HG03575 (cell line): Measurements from ENCODE around the gene PLA2G6.

ENCODE experiments used
- ATAC-seq: cut with Tn5 transposase; IDR thresholded peaks from one replicate; pipeline ENCODE4 v1.9.1; 2021; ENCODE audit not compliant: unreplicated experiment, insufficient number of reproducible peaks, low FRiP score; ENCODE audit errors: extremely low read depth

Gene PLA2G6

DNA sequence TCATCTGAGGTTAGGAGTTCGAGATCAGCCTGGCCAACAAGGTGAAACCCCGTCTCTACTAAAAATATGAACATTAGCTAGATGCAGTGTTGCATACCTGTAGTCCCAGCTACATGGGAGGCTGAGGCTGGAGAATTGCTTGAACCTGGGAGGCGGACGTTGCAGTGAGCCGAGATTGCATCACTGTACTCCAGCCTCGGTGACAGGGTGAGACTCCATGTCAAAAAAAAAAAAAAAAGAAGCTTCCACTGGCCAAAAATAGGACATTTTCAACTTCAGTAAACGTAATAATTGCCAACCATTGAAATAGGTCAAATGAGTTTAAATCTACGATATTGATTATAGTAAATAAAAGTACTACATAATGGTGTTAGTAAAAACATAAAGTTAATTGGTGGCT, 78.0 kb downstream of the PLA2G6 start:
- no peak for ATAC-seq

DNA sequence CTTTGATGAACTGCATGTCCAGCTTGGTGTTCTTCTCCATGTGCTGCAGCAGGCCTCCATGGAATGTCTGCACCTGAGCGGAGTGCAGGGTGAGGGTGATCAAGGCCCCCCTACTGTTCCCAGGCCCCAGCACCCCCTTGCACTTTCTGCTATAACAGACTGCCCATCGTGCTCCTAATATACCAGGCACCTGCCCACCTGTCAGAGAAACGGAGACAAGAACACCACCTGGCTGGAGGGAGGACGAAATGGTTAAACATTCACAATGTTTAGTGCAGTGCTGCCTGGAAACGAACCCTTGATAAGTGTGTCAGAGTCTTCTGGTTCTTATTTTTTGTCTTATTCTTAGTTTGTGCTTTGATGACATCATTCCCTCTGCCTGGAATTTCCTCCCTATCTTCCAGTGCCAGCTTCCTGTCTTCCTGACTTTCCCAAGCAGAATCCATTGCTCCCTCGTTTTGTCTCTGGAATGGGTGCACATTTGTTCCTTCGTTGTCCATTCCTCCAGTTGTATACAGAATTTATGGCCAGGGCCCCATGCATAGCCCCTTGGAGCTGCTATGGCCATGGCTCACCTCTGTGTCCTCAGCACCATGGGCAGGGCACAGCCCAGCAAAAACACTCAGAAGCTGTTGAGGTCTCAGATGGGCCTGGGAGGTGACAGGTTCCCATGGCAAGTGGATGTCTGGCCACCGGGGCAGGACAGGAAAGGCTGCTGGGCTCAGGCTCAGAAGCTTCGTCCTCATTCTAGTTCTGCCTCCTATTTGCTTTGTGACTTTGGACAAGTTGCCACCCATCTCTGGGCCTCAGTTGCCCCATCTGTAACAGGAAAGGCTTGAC, 83.0 kb downstream of the PLA2G6 start:
- ATAC-seq, result no peak

DNA sequence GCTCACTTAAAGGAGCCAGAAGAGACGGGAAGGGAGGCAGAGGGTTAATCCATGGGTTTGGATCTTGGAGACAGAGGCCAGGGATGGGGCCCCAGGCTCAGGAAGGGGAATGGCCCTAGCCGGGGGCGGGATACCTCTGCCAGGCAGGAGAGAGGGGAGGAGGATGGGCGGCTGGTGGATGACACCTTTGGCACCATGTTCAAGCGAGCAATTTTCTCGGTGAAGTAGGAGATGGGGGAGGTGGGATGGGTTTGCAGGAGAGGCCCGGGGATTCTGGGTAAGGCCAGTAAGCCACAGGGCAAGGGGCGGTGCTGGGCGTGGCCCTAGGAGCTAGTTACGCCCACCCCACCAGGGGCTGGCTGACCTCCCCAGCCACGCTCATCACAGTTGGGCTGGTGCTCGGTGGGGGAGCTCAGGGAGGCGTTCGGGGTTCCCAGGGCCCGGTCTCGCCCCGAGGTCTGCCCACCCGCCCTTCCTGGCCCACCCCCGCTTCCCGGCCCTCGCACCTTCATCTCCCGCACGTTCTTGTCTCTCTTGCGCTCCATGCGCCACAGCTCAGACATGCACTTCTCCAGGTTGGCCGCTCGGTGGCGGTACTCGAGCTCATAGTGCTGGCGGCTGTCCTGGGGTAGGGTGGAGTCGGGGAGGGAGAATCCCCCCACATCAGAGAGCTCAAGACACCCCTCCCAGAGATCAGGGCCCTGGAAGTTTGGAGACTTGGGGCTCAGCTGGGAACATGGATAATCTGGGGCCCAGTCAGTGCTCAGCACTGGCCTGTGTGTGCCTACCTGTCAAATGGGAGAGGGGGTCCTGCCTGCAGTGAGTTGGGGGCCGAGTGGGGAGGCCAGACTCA, 83.8 kb downstream of the PLA2G6 start:
- no peak for ATAC-seq

DNA sequence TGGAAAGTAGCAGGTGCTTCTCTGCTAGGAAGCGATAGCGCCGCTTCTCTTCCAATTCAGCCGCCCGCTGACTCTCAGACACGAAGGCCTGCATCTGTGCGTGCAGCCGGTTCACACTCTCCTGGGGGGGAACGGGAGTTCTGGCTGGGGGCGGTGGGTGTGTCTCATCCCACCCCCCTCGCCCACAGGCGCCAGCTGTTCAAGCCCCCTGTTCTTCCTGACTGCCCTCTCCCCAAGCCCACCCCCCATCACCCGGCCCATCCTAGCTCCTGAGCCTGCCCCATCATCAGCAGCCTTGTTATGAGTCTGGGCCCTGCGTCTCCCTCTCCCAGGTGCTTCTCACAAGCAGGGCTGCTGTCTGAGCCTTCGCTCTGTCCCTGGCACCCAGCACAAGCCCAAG, 84.6 kb downstream of the PLA2G6 start:
- no peak for ATAC-seq

DNA sequence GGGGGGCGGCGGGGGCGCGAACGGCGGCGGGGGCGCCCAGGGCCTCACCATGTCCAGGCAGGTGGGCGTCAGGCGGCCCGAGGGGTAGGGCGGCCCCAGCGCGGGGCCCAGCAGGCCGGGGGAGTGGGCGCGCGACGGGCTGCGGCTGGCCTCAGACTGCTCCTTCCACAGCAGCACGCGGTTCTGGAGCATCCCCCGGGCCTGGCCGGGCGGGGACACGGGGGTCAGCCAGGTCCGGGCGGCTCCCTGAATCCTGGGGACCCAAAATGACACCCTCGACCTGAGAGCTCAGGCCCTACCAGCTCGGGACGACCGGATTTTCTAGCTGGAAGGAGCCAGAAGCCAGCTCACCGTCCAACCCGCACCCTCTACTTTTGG, 92.2 kb downstream of the PLA2G6 start:
- no peak for ATAC-seq

DNA sequence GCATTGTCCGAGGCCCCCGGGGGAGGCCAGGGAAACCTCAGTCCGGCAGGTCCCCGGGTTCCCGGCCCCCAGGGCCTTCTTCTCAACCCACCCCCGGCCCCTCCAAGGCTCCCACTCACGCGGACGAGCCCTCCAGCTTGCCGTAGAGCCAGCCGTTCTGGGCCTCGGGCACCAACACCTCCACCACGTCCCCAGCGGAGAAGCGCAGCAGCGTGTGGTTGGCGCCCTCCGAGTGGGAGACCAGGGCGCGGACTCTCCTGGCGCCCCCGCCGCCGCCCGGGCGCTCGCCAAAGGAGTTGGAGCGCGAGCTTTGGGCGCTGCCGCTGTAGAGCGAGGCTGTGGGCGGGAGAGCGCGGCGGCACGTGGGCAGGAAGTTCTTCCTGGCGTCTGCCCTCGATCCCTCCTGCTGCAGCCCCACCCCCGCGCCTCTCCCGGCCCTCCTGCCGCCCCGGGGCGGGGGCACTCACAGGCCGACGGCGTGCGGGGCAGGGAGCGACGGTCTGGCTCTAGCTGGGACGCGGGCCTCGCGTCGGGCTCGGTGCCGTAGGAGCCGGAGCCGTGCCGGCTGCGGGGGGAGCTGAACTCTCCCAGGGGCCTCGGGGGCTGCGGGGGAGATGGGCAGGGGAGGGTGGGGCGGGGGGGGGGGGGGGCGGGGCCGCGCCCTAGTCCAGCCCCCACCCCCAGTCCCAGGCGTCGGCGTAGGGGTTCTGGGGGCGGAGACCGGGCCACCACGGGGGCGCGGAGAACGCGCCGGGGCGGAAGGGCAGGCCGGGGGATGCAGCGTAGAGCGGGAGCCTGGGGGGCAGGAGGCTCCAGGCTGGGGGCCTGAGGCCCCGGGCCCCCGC, 92.8 kb downstream of the PLA2G6 start:
- no peak for ATAC-seq

DNA sequence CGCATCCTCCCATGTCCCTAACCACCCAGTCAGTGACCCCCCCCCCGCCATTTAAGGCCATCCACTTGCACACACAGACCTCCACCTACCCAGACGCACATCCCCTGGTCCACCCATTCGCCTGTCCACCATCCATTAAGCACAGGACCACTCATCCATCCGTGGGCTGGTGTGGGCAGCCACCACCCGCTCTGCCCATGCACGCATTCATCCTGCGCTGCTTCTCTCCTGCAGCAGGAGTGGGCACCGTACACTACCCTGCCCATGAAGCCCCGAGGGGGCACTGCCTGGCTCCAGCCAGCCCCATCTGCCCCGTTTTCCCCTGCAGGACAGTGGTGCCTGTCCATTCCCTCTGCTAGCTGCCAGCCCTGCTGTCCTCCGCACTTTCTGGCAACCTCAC, 93.8 kb downstream of the PLA2G6 start:
- ATAC-seq, result no peak

DNA sequence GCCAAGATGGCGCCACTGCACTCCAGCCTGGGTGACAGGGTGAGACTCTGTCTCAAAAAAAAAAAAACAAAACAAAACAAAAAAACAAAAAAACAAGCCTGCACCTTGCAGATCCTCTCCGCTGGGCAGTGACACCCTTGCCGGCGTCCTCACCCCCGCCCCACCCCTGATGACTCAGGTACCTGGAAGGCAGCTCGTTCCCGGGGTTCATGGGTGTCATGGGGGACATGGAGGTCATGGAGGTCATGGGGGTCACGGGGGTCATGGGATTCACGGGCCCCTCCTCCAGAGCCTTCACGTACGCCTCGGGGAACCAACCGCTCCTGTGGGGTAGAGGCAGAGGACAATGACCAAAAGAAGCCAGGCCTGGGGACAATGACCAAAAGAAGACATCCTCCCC, 94.7 kb downstream of the PLA2G6 start:
- ATAC-seq, result no peak

DNA sequence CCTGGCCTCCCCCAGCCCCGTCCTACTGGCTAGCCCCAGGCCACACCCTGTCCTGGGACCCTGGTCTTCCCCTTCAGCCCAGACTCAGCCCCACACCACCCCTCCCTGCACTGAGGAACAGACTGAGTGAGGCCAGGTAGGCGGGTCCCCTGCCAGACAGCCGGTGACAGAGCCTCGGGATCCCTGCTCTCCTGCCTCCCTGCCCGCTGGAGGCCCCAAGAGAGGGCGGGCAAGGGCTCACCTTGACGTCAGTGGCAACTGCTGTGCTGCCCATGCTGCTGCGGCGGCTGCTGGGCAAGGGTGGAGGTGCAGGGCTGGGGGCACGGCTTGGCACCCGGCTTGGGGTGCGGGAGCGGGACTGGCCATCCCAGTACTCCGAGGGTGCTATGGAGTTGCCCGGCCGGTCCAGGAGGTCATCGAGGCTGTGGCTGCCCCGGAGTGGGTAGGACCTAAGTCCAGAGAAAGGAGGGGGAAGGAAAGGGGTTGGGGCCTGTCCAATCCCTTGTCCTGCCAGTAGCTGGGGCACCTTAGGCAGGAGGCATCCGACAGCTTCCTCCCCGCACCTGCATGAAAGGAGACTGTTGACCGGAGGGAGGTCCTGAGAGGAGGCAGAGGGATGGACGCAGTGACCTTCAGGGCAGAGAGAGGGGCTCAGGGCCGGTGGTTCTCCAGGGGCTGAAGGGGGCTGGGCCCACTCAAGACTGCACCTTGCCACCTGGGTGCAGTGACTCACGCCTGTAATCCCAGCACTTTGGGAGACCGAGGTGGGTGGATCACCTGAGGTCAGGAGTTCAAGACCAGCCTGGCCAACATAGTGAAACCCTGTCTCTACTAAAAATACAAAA, 95.4 kb downstream of the PLA2G6 start:
- ATAC-seq, result no peak

DNA sequence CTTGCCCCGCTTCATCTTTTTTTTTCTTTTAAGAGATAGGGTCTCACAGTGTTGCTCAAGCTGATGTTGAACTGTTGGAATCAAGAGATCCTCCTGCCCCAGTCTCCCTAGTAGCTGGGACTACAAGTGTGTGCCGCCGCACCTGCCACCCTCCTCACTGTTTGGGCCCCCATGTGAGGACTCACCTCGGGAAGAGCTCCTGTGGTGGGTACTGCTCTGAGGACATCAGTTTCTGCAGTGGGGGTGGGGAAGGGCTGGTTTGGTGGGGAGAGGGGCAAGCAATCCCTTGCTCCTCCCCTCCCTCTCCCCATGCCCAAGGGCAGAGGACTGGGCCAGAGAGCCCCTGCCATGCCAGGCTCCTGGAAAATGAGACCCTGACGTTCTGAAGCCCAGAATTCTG, 96.1 kb downstream of the PLA2G6 start:
- no peak for ATAC-seq

DNA sequence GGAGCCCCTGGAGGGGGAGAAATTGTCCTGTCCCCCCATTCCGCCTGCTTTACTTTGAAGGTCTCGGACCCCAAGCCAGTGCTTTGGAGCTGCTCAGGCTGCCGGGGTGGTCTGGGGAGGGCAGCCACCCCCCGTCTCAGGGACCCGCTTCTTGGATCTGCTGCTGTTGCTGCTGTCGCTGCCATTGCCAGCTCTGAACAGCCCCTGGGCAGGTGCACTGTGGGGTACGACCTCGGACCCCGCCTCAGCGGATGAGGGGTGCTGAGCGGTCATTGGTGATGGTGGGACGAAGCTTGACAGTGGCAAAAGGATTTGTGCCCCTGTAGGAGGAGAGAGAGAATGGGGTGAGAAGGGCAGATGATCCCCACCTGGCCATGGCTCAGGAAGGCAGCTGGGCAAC, 96.6 kb downstream of the PLA2G6 start:
- ATAC-seq, result no peak

DNA sequence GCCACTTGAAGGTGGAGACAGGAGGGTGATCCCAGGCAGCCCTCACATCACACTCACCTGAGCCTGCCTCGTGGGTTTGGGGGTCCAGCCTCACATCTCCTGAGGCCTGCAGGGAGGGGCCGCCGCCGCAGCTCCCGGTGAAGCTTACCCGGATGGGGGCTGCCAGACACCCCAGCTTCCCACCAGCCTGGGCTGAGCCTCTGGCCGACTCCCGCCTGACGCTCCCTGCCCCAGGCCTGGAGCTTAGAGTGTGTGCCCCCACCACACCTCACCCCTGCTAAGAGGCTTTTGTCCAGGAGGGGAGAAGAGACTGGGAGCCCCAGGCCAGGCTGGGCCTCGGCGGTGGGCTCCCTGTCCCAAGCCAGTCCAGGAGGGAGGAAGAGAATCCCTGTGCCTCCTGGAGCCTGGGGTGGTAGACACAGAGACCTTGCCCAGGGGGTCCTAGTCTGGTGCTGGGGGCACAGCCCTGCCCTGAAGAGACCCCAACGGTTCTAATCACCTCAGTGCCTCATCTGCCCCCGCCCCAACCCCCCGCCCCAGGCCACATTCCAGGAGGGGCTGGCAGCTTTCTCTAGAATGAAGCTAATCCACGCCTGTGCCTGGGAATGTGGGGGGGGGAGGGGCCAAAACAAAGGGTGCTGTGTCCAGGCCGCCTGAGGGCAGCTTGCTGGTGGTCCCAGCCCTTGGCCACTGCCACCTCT, 97.5 kb downstream of the PLA2G6 start, which contains the start of gene SLC16A8:
SLC16A8 (minus strand) TSS at position 254 of the 701 bp plus-strand sequence. CDS start 1,311 bp downstream, outside the sequence.
- no peak for ATAC-seq

DNA sequence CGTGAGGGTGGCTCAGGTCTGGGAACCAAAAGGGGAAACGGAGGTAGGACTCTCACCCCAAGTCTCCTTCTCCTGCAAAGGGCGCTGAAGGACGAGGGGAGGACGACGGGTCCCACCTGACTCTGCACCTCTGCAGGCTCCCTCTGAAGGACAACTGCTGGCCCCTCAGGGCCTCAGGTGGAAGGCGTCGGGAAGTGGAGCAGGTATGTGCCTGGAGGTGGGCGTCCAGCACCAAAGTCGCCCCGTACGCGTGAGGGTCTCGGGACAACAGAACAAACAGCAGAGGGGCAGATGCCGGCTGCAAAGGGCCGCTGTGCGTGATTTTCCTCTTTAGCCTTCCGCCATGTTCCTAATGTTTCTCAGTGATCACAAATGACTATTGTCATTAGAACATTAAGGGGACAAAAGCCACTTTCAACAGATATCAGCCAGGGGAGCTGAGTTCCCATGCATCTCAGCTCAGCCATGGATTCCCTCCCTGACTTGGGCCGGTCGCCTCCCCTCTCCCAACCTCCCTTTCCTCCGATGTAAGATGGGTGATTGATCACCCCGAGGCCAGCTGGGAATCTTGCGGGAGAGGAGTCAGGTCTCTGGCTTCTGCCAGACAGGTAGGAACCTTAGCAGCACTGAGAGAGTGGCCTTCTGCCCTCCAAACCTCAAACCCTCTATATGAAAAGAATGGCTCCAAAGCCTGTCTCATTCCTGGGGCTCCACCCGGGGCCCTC, 98.5 kb downstream of the PLA2G6 start:
- ATAC-seq, result no peak

DNA sequence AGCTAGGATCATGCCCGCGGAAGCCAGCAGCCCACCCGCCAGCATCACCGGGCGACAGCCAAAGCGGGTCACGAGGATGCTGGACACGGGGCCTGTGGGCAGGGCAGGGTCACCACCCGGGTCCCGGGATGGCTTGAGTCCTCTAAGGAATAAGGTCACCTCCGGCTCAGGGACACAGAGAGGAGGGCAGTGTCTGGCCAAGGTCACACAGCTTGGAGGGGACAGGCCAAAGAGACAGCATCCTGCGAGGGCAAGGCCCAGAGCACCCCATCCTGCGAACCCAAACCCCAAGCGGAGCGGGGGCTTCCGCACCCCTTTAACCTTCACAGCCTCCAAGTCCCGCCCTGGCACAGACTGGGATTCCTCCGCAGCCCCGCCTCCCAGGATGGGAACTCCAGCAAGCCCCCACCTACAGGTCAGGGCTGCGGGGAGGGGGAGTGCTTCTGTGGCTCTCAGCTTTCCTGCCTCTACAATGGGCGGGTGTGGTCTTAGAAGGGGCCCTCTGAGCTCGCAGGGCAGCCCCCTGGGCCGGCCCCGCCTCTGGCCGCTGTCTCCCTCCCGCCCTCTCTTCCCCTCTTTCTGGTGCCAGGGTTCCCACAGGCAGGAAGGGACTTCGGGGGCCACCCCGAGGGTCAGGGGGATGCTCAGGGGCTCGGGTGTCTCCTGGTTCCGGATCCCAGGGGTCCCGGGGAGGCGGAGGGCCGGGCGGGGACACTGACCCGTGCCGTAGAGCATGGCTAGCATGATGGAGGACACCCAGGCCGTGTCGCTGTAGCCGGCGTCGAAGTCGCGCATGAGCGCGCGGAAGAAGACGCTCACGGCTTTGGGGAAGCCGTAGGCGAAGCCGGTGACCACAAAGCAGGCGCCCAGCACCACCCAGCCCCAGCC, 99.4 kb downstream of the PLA2G6 start:
- no peak for ATAC-seq

DNA sequence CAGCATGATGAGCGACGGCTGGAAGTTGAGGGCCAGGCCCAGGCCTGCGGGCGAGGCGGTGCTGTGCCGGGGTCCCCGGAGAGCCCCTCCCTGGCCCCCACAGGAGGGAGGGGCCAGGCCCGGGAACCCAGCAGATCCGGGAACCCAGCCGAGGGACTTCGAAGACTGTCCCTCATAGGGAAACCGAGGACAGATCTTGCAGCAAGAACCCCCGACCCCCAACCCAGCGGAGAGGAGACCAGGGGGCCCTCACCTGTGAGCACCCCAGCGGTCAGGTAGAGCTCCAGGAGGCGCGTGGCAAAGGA, 100.0 kb downstream of the PLA2G6 start:
- no peak for ATAC-seq

DNA sequence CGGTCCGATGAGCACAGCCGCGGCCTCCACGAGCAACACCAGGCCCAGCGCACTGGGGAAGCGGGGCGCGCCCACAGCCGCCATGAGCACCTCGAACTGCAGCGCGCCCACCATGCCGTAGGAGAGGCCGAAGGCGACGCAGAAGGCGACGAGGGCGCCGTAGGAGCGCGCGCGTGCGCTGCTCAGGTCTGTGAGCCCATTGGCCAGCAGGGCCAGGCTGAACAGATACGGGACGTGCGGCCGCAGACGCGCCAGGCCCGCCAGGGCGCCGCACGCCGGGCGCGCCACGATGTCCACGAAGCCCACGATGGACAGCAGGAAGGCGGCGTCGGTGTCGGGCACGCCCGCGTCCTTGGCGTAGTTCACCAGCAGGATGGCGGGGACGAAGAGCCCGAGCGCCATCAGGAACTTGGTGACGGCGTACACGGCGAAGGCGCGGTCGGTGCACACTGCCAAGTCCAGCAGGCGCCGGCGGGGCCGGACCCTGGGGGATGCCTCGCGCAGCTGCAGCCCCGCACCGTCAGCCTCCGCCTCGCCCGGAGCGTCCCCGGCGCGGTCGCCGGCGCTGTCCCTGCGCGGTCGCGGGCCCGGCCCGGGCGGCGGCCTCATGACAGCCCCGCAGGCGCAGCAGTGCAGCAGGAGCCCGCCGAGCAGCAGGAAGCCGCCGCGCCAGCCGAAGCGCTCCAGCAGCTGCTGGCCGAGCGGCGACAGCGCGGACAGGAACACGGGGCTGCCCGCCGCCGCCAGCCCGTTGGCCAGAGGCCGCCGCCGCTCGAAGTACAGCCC, 100.6 kb downstream of the PLA2G6 start:
- ATAC-seq, result no peak
